Mesenchymal stem cell (in vitro differentiated cells and primary cell): ENCODE results near the gene MEN1.
A peak's percentile ranks its signal among the peaks of the same experiment; 100 is the strongest.

ENCODE experiments used
- DNase-seq: peaks from one replicate; pipeline ENCODE4 v3.0.0-alpha.2; 2013
- H2AFZ ChIP-seq: one replicate; pipeline ENCODE4 v1.6.1; 2013; ENCODE audit warnings: low read depth, mild to moderate bottlenecking, control low read depth, inconsistent platforms, low read length, moderate library complexity
- H2AK5ac ChIP-seq: 2 replicates; pipeline ENCODE4 v1.6.1; 2013; ENCODE audit warnings: low read length, moderate library complexity, mild to moderate bottlenecking, inconsistent platforms; ENCODE audit not compliant: severe bottlenecking
- H2BK120ac ChIP-seq: one replicate; pipeline ENCODE4 v1.6.1; 2013; ENCODE audit warnings: low read depth, mild to moderate bottlenecking, inconsistent platforms, low read length, moderate library complexity
- H2BK12ac ChIP-seq, 2 experiments: one replicate each; pipeline ENCODE4 v1.6.1; 2013; ENCODE audit warnings: inconsistent platforms in 2 of 2, low read length in 2 of 2, mild to moderate bottlenecking in 2 of 2, moderate library complexity in 2 of 2, control low read depth in 1 of 2
- H2BK15ac ChIP-seq: one replicate; pipeline ENCODE4 v1.6.1; 2013; ENCODE audit warnings: mild to moderate bottlenecking, low read depth, inconsistent platforms; ENCODE audit not compliant: poor library complexity, severe bottlenecking
- H2BK5ac ChIP-seq: 2 replicates; pipeline ENCODE4 v1.6.1; 2013; ENCODE audit warnings: low read depth, mild to moderate bottlenecking, low read length, control low read depth, inconsistent platforms; ENCODE audit not compliant: poor library complexity, severe bottlenecking
- H3K14ac ChIP-seq, 2 experiments: one replicate each; pipeline ENCODE4 v1.6.1; 2013; ENCODE audit warnings: inconsistent platforms in 2 of 2, low read length in 2 of 2, control low read depth in 1 of 2, mild to moderate bottlenecking in 1 of 2, moderate library complexity in 1 of 2
- H3K18ac ChIP-seq, 2 experiments: one replicate each; pipeline ENCODE4 v1.6.1; 2013; ENCODE audit warnings: inconsistent platforms in 2 of 2, low read length in 2 of 2, control low read depth in 1 of 2, low read depth in 1 of 2, mild to moderate bottlenecking in 1 of 2
- H3K23ac ChIP-seq, 2 experiments: one replicate each; pipeline ENCODE4 v1.6.1; 2013; ENCODE audit warnings: inconsistent platforms in 2 of 2, low read length in 2 of 2, mild to moderate bottlenecking in 2 of 2, moderate library complexity in 2 of 2, control low read depth in 1 of 2
- H3K27ac ChIP-seq: 2 replicates; pipeline ENCODE4 v1.5.1; 2013; ENCODE audit warnings: mild to moderate bottlenecking, moderate library complexity, low read length, control low read depth, inconsistent platforms; ENCODE audit not compliant: poor library complexity, severe bottlenecking
- H3K27me3 ChIP-seq, 2 experiments: 2 replicates each; pipeline versions ENCODE4 v1.6.1 to v1.7.0; 2013; ENCODE audit warnings: low read length in 2 of 2, mild to moderate bottlenecking in 2 of 2, moderate library complexity in 2 of 2, control low read depth in 1 of 2, inconsistent platforms in 1 of 2; ENCODE audit not compliant: control insufficient read depth in 1 of 2, insufficient read depth in 1 of 2
- H3K36me3 ChIP-seq, 2 experiments: 2 replicates each; pipeline versions ENCODE4 v1.6.1 to v1.7.0; 2013; ENCODE audit warnings: low read length in 2 of 2, control low read depth in 1 of 2, inconsistent platforms in 1 of 2, low read depth in 1 of 2, mild to moderate bottlenecking in 1 of 2; ENCODE audit not compliant: insufficient read depth in 2 of 2, control insufficient read depth in 1 of 2
- H3K4ac ChIP-seq, 2 experiments: one replicate each; pipeline ENCODE4 v1.6.1; 2013; ENCODE audit warnings: inconsistent platforms in 2 of 2, low read length in 2 of 2, mild to moderate bottlenecking in 2 of 2, moderate library complexity in 2 of 2, control low read depth in 1 of 2, low read depth in 1 of 2
- H3K4me1 ChIP-seq: 2 replicates; pipeline ENCODE4 v1.6.1; 2013; ENCODE audit warnings: low read depth, low read length, control low read depth; ENCODE audit not compliant: control insufficient read depth, insufficient read depth
- H3K4me2 ChIP-seq: 2 replicates; pipeline ENCODE4 v1.6.1; 2013; ENCODE audit warnings: low read length, mild to moderate bottlenecking, inconsistent platforms; ENCODE audit not compliant: poor library complexity, severe bottlenecking
- H3K4me3 ChIP-seq, 2 experiments: 2 replicates each; pipeline versions ENCODE4 v1.5.1 to v1.7.0; 2013; ENCODE audit warnings: low read length in 2 of 2, mild to moderate bottlenecking in 2 of 2, control low read depth in 1 of 2, low read depth in 1 of 2; ENCODE audit not compliant: insufficient read depth in 1 of 2
- H3K79me1 ChIP-seq: replicated peaks from 2 replicates; pipeline ENCODE4 v1.6.1; 2013; ENCODE audit warnings: mild to moderate bottlenecking, control low read depth, low read length, inconsistent platforms; ENCODE audit not compliant: poor library complexity, severe bottlenecking
- H3K9ac ChIP-seq: 2 replicates; pipeline ENCODE4 v1.7.0; 2013; ENCODE audit warnings: mild to moderate bottlenecking, low read length, moderate library complexity
- H3K9me3 ChIP-seq: 2 replicates; pipeline ENCODE4 v1.7.0; 2013; ENCODE audit warnings: mild to moderate bottlenecking, low read length; ENCODE audit not compliant: control insufficient read depth
- H4K8ac ChIP-seq: one replicate; pipeline ENCODE4 v1.6.1; 2013; ENCODE audit warnings: inconsistent platforms, mild to moderate bottlenecking, low read length, moderate library complexity
- H4K91ac ChIP-seq: one replicate; pipeline ENCODE4 v1.6.1; 2013; ENCODE audit warnings: mild to moderate bottlenecking, low read length, inconsistent platforms
- whole genome bisulfite sequencing: methylation state at CpG from one replicate; pipeline ENCODE4 v1.1.7; 2013; ENCODE audit warnings: mixed read lengths; 5-methylcytosine and 5-hydroxymethylcytosine counted together

Gene MEN1

GRCh38 chr11:64803158-64803845, 7.0 kb downstream of the MEN1 start, which contains the start of gene MAP4K2:
MAP4K2 (minus strand) TSS chr11:64803214; CDS start chr11:64803149, 65 bp downstream.
- Histone ChIP-seq H3K4me3 (peak within 1 kb of the TSS; percentile 80 to 85), H3K4me2 (peak within 1 kb of the TSS; percentile 88), H4K91ac (peak within 1 kb of the TSS; percentile 44), H4K8ac (peak within 1 kb of the TSS; percentile 88), H2BK120ac (peak within 1 kb of the TSS; percentile 9), H3K14ac (peak within 1 kb of the TSS in 1 of 2 experiments; percentile 37), H3K36me3 (peaks cover 47 to 71% of the 10 kb centered on the region in 2 experiments), H2BK15ac (peak within 1 kb of the TSS; percentile 30), H2BK12ac (peak within 1 kb of the TSS in 1 of 2 experiments; percentile 33), H2AFZ (peak within 1 kb of the TSS; percentile 21), H3K18ac (peak within 1 kb of the TSS; percentile 71 to 88), H3K4me1 (peaks cover 27% of the 10 kb centered on the region), H3K4ac (peak within 1 kb of the TSS; percentile 66 to 74), H2BK5ac (no peak within 1 kb of the TSS), H3K79me1 (peaks cover 26% of the 10 kb centered on the region), H2AK5ac (peak within 1 kb of the TSS; percentile 22), H3K9me3 (no peaks in the 10 kb centered on the region), H3K27ac (peak within 1 kb of the TSS; percentile 36), H3K23ac (no peak within 1 kb of the TSS), H3K27me3 (no peaks in the 10 kb centered on the region), H3K9ac (peak within 1 kb of the TSS; percentile 85)
- under 1% methylated on average over 11 of the region's 58 CpGs for WGBS
- DNase-seq: peak; percentile 93

- no peaks in the 10 kb centered on the region for H3K9me3 ChIP-seq
- no peak overlapping the region for H3K27ac ChIP-seq
- no peak overlapping the region for H2BK120ac ChIP-seq
- peak overlapping the region in 1 of 2 experiments; percentile 37 for H3K14ac ChIP-seq
- H3K4ac ChIP-seq: peak overlapping the region; percentile 66 to 74
- H2BK12ac ChIP-seq: peak overlapping the region in 1 of 2 experiments; percentile 33
- no peak overlapping the region for H2BK5ac ChIP-seq
- H3K4me2 ChIP-seq: peak overlapping the region; percentile 82
- peak overlapping the region; percentile 34 to 88 for H3K18ac ChIP-seq
- peak; percentile 2 for DNase-seq
- H3K9ac ChIP-seq: peak overlapping the region; percentile 55
- H3K4me1 ChIP-seq: peaks cover 23% of the 10 kb centered on the region
- H2AK5ac ChIP-seq: no peak overlapping the region
- peaks cover 39 to 65% of the 10 kb centered on the region in 2 experiments for H3K36me3 ChIP-seq
- H4K8ac ChIP-seq: peak overlapping the region; percentile 88
- peak overlapping the region; percentile 21 for H2AFZ ChIP-seq
- 17% methylated on average over 29 of the region's 54 CpGs for WGBS
- H3K27me3 ChIP-seq: no peaks in the 10 kb centered on the region
- peaks cover 21% of the 10 kb centered on the region for H3K79me1 ChIP-seq
- peak overlapping the region; percentile 75 to 80 for H3K4me3 ChIP-seq
- peak overlapping the region; percentile 12 for H2BK15ac ChIP-seq
- no peak overlapping the region for H3K23ac ChIP-seq
- H4K91ac ChIP-seq: peak overlapping the region; percentile 44
Measured at GRCh38 chr11:64802370-64803157, 7.8 kb downstream of the MEN1 start.

DNA sequence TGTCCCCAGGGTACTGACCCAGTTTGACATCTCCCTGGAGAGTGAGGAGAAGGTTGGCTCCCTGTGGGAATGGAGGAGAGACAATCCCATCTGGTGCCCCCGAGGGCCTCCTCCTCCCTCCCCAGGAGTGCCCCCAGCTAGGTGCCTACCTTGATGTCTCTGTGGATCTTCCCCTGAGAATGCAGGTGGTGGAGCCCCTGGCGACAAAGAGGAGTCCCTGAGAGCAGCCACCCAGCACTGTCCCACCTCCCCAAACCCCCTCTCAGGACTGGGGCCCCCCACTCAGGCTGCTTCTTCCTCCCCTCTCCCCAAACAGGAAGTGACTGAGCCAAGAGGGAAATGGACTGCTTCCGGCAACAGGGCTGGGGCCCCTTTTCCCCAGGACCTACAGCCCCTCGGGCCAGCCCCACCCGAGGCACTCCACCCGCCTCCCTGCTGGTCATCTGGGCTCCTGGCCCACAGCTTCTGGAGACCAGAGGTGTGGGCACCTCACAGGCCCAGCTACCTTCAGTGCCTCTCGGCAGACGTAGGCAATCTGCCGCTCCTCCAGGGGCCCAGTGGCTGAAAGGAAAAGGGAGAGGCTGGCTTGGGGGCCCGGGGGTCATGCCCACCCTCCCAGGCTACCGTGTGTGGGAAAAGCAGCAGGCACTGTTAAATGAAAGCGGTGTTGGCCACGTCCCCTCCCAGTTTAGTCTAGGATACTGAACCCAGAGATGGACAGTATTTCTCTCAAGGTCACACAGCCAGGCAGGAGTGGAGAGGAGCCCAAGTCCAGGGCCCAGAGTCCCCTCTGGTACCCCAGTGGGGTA, 8.6 kb downstream of the MEN1 start:
- Histone ChIP-seq H2BK15ac (peak overlapping the region; percentile 0), H3K4ac (no peak overlapping the region)

More for the DNA sequence above, 8.6 kb downstream of the MEN1 start:
- Histone ChIP-seq H4K8ac (peak overlapping the region; percentile 88), H3K36me3 (peaks cover 38 to 65% of the 10 kb centered on the region in 2 experiments), H3K9me3 (no peaks in the 10 kb centered on the region), H2AK5ac (no peak overlapping the region), H3K79me1 (peaks cover 20% of the 10 kb centered on the region), H2BK12ac (no peak overlapping the region), H4K91ac (peak overlapping the region; percentile 53), H3K9ac (no peak overlapping the region), H3K23ac (no peak overlapping the region), H3K18ac (peak overlapping the region; percentile 4 to 33), H2AFZ (no peak overlapping the region), H3K4me2 (peak overlapping the region; percentile 82), H2BK5ac (no peak overlapping the region), H3K4me1 (peaks cover 23% of the 10 kb centered on the region), H2BK120ac (no peak overlapping the region), H3K4me3 (peak overlapping the region in 1 of 2 experiments; percentile 75), H3K27me3 (no peaks in the 10 kb centered on the region), H3K27ac (no peak overlapping the region), H3K14ac (no peak overlapping the region)
- peak; percentile 8 for DNase-seq
- 66% methylated on average over 13 of the region's 13 CpGs for WGBS
